Glomerular visceral epithelial cell (primary cell): Measurements from ENCODE around the gene CAMKV.
A peak's percentile ranks its signal among the peaks of the same experiment; 100 is the strongest.
"Not testable (repeated sequence)": the region's sequence is repeated elsewhere in the genome, so short reads cannot be mapped to it uniquely, and the experiment has no call there.

ENCODE experiments used
- DNase-seq: peaks from one replicate; pipeline ENCODE4 v3.0.0-alpha.2; 2016; ENCODE audit errors: extremely low spot score

Gene CAMKV

GRCh38 chr3:49869525-49870126 lies at the start of gene CAMKV:
Gene CAMKV (minus strand): TSS chr3:49869906. CDS start chr3:49862388, 7,518 bp downstream.
- DNase-seq, result no peak

- not testable (repeated sequence) for DNase-seq
Observed at GRCh38 chr3:49917806-49918590, 48.3 kb upstream of the CAMKV start.

DNA sequence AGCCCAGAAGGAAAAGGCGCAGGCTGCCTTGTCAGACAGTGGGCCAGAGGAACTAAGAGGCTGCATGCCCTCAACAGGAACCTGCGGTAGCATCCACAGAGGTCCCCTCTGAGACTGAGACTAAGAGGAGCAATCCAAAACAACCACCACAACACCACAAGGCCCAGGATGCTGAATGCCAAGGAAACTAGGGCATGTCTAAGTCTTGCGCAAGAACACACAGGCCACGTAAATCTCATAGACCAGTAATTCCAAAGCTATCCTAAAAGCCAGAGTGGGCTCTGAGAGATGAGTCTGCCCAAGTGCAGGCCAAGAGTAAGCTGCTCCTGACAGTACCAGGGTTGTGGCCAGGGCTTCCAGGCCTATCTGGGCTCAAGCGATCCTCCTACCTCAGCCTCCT lies 47.0 kb upstream of the CAMKV start:
- DNase-seq, result no peak

GRCh38 chr3:49914906-49915305 lies 45.2 kb upstream of the CAMKV start:
- no peak for DNase-seq

DNA sequence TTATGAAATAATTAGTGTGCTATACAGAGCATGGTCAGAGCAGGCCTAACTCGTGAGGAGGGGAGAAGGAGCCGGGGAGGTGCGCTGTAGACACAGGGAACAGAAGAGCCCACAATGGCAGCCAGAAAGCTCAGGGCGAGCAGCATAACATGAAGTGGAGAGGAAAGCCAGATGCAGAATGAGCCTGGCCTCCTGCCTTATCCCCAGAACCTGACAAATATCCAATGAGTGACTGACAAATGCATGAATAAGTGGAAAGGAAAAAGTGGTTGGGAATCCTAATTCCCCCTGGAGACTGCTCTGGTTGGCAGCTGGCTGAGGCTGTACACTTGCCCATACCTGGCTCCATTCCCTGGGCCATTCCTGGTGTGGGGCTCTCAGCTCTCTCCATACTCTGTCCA lies 43.2 kb upstream of the CAMKV start:
- no peak for DNase-seq

DNA sequence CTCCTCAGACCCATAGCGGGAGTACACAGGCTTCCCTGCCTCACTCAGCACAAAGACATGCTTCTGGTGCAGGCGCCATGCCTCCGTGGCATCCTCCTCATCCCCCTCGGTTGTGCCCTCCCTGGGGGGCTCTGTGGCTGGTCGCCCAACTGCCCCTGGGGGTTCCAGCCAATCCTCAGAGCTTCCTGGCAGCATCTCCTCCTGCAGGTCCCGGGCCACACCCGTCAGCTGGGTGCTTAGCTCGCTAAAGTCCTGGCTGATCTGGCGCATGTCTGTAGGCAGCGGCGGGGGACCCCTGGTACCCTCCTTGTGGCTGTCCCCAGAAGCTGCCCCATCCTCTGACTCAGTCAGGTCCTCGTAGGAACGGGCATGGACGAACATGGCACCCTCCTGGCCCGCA lies 41.9 kb upstream of the CAMKV start:
- no peak for DNase-seq

GRCh38 chr3:49911124-49911420 lies 41.4 kb upstream of the CAMKV start:
- DNase-seq, result no peak

DNA sequence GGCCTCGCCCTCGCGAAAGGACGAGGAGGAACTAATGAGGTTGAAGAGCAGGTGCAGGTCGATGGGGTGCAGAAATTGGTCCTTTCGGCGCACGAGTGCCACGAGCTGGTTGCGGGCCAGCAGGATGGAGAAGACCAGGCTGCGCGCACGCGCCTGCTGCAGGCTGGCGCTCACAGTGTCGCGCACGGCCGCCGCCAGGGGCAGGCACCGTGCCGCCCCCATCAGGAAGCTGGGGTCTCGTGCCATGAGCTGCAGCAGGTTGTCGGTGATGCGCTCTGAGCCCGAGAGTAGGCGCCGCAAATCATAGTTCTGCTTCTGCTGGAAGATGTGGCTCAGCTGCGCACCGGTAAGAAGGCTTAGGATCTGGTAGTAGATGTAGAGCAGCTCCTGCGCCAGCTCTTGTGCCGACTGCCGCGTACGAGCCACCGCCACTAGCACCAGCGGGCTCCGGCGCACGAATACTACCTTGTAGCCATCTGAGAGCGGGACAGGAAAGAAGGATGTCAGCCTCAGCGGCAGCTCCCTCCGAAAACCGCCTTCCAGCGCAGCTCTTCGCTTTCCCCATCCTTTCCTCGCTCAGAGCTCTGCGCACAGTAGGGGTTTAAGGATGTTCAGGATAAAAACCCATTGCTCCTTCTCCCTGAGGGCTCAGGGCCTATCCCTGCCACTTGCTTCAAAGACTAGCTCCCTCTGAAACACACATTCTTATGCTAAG lies 40.9 kb upstream of the CAMKV start:
- DNase-seq, result no peak

DNA sequence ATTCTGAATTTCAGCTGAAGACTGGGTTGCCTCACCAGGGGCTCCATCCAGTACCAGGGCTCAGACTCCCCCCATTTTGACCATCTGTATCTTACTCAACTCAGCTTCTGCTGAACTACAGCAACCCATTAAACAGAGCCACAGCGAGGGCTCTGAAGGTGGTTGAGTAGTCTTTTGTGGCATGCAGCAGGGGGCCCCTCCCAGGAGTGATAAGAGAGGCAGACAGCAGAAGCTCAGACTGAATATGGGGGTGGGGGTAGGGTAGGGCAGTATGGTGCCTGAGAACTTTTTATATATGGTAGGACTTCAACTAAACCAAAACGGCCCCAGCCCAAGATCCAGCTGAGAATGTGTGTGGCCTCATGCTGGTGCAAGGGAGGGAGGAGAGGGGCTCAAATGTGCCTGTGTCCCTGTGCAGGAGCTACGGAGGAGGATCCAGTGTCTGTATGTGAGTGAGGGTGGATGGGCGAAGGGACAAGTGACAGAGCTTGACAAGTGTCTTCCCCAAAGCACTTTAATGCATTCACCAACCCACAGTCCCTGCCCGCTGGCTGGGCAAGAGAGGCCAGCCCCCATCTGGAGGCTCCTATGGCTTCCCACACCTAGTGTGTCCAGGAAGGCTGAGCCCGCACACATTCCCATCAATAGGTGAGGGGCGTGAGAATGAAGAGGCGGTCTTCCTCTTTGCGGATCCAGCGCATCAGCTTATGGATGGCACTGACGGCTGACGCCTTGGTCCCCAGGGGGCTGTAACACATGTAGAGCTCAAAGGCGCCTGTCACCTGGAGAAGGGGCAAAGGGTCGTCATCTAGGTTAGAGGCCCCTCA lies 38.9 kb upstream of the CAMKV start:
- no peak for DNase-seq

DNA sequence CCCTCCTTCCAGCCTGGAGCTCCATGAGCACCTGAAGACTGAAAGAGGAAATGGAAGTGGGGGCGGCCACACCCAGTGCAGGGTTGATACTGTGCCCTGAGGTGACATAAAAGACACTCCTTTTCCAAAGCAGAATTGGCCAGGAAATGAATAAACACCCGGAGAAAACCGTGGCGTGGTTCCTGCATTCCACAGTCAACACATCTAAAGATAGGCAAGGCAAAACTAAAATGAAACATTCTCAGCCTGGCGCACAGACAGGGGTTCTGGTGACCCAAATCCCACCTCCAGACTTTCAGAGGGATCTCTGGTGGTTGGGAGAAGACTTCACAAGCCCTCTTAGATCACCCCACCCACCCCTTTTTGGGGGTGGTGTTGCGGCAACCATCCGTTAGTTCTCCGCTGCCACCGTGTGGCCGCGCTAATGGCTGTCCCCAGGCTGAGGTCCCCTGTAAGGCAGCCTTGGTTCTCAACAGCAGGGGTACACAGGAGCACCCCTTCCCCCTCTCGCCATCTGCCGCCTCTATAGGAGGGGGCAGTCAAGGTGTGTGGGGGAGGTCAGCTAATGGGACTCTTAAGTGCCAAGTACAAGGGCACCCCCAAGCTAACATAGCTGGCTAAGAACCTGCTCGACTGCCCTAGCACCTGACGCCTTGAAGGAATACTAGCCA lies 36.5 kb upstream of the CAMKV start:
- peak; percentile 21 for DNase-seq

DNA sequence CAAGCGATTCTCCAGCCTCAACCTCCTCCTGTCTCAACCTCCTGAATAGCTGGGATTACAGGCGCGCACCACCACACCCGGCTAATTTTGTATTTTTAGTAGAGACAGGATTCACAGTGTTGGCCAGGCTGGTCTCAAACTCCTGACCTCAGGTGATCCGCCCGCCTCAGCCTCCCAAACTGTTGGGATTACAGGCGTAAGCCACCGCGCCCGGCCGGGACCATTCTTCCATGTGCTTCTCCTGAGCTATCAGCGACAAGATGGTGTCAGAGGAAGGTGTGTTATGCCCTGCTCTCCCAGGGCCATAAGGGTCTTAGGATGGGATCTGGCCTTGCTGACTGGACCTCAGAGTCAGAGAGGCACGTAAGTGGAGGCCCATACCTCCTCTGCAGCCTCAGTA lies 34.7 kb upstream of the CAMKV start:
- DNase-seq, result not testable (repeated sequence)

DNA sequence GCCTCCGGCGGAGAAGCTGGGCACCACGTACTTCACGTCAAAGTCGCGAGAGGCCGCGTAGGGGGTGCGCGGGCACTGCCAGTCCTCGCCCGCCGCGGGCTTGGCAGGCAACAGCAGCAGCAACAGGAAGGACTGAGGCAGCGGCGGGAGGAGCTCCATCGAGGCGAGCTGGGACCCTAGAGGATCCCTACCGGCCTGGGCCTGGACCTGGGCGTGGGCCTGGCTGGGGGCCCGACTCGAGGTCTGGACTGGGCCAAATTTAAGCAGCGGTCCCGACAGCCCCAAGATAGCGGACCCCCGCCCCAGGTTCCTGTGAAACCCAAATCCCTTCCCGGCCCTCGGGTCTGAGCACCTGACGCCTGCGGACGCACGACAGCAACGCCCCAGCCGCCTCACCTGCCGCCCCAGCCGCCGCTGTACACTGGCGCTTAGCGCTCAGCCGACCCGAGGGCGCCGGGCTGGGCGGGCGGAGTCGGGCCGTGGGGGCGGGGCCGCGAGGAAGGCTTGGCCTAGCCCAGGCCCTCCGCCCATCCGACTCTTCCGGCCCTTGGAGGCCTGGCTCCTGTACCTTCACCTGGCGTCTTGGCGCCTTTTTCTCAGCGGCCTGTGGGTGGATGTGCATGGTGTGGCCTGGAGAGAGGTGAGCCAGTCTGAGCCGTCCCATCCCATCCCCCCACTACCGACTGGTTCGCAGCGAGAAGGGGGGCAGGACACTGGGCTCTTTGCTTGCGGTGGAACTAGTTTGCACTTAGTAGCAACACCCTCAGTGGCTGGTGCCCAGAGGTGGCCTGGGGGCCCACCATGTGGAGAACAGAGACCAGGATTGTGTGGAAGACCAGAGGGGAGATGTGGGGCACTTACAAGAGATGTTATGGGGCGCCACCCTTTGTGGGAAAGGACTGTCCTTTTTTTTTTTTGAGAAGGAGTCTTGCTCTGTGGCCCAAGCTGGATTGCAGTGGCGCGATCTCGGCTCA lies 34.0 kb upstream of the CAMKV start, which contains the start of gene MST1R:
TSS of gene MST1R (minus strand) at position 423 of the 974 bp plus-strand sequence. CDS start at position 159, 264 bp downstream.
- DNase-seq, result no peak

- no peak for DNase-seq
Observed at GRCh38 chr3:49902511-49903345, 33.0 kb upstream of the CAMKV start.

DNA sequence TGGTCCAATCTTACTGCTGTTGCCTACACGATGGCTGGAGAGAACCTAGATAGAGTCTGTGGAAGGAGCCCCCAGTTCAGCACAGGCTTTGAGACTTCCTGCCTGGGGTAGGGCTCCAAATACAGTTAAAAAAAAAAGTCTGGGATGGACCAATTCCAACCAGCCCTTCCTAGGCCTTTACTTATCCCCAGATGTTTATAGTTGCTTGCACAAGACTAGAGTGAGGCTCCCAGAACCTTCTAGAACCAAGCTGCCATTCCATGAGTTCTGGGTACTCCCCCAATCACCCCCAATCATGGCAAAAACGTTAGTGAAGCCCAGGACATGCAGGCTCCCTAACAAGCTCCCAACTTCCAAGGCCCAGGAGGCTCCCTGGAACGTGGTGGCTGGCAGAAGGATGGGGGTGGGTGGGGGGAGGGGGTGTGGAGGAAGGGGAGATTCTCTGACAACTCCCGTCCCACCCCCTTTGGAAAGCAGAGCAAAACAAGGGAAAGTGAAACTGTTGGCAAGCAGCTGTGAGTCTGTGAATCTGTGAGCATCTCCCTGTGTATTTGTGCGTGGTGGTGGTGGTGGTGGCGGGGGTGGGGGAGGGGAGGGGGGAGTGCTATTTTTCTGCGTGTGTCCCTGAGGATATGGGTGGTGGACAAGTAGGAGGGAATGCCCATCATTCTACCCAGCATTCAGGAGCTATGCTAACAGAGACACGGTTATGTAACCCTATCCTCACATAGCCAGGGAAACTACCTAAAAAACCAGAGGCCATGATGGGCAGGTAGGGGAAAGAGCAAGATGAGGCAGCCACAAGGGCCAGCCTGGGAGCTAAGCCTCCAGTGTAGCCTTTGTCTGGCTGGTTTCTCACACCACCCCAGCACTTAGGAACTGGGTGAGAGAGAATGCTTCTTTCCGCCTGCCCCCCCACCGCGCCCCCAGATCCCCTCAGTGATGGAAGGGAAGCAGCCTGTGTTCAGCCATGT lies 31.9 kb upstream of the CAMKV start:
- no peak for DNase-seq

DNA sequence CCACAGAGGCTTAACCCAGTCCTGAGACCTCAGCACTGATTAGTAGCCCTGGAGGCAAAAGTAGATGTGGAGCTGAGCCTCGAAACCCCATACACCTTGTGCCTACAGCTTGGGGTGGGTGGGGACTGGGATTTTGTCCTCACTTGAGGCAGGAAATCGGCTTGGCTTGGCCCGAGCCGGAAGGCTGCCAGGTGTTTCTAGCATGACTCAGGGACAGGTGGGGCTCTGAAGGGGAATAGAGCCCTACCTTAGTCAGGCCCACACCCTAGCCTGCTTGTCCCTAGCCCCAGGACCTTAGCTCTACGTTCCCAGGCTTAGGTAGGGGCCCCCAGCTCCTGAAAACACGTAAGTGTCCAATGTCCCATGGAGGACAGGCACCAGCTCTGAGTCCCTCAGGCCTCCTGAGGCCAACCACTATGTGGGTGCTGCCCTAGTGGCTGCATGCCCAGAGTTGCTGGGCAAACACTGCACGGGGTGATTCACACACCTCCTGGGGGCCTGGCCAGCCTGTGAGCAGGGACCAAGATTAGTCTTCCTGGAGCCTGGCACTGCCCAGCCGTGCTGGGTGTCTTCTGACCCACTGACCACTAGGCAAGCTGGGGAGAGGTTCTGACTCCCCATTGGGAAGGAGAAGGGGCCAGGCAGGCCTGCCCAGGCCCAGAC lies 30.9 kb upstream of the CAMKV start:
- DNase-seq, result peak; percentile 88

GRCh38 chr3:49899815-49900214 lies 30.1 kb upstream of the CAMKV start:
- DNase-seq, result no peak

GRCh38 chr3:49898991-49899390 lies 29.3 kb upstream of the CAMKV start:
- no peak for DNase-seq

DNA sequence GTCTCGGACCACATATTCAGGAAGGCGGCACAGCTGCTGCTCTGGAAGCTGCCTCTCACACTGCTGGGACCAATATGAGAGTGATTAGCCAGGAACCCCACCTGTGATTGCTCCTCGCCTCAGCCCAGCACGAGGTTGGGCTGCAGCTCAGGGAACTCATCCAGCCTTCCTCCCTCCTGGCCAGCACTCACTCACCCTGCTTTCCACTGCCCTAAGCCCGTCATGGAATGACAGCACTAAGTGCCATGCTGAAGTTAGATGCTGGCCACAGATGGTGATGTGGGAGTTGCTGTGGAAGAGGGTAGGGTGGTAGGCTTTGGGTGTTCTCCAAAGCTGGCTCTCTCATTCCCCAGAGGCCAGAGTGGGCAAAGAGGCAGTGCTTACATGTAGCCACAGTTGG lies 26.6 kb upstream of the CAMKV start:
- no peak for DNase-seq
